GM21529 (cell line): ENCODE measurements around the gene SPTBN1.

Experiments used
- ATAC-seq: cut with Tn5 transposase; IDR thresholded peaks from one replicate; pipeline ENCODE4 v1.9.1; 2021; ENCODE audit not compliant: unreplicated experiment

The SPTBN1 gene

DNA sequence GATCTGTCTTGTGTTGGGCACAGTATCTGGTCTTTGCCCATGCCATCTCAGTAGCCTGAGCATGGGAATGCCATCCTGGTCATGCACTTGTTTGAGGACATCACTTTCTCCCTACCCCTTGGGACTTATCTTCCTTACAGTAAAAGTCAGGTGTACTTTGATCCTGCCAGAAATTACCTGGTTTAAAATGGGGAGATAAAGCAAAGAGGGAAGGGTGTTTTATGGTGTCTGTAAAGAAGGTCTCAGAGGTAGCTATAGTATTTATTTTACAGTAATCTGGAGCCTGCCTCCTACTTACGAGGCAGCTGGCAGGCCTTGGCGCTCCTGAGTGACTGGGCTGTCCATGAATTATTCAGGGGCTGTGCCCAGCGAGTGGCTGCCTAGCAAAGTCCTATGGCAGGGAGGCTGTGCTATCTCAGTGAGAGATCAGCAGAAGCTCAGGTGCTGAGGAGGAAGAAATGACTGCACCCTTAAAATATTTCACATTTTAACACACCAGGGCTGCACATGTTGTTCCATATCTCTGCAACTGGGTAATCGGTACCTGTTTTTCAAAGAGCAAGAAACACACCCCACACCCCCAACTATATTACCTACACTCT lies 93.9 kb downstream of the SPTBN1 start:
- ATAC-seq, result no peak

DNA sequence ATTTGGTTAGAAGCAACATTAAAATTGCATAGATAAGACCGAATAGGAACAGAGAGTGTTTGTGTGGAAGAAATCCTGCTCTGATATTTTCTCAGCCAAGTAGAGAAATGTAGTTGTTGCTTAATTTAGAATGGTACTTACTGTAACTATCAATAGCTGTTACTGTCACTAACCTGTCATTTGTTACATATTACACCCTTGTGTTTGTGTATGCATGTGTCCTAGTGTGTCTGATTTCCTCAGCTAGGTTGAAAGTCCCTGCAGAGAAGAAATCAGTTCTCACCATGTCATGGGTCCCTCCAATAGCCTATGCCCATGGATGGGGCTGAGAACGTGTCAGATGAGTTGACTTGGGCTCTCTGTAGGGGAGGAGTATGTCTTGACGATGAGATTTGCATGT lies 94.4 kb downstream of the SPTBN1 start:
- ATAC-seq, result no peak

DNA sequence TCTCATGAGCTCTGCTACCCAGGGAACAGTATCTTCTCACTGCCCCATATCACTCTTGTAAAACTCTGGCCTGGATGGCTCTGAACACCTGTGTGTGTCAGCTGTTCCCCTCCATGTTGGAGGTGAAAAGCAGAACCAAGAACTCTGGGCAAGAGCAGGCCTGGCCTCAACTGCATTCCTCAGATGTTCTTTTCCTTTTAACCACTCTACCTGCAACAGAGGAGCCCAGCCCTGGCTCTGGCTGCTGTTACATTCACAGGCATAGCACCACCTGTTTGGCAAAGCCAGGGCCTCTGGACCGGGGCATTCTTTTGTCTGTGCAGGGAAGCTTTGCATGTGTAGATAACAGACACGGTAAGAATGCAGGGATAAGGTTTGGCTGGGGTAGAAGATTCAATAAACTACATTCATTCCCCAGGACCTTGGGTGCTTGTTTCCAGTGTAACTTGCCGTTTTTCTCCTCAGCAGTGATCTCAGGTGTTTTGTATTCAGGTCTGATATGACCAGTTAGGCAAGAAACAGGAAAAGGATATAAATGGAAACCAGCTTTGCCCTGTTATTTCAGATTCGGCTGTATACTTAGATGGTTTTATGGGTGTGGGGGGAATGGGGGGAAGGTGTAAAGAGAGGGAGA lies 95.1 kb downstream of the SPTBN1 start:
- peak; percentile 63 for ATAC-seq

DNA sequence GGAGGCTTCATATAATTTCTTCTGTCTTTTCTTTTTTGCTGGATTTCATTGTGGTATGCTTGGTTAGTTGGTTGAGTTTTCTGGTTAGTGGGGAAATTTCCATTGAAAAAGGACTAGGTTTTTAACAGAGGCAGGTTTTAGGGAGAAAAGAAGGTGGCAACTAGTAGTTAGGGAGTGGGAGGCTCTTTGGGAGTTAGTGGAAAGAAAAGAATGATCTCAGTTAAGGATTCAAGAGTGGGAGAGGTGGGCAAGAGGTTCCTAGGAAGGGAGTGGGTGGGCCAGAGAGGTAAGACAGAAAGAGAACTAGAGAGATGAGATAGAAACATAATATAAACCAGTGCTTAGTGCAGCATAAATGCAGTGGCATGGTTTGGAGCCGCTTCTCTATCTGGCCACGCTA lies 96.9 kb downstream of the SPTBN1 start:
- no peak for ATAC-seq

- no peak for ATAC-seq
Measured at GRCh38 chr2:54553775-54554174, 97.6 kb downstream of the SPTBN1 start.

GRCh38 chr2:54555318-54555837 lies 99.3 kb downstream of the SPTBN1 start:
- ATAC-seq, result no peak

DNA sequence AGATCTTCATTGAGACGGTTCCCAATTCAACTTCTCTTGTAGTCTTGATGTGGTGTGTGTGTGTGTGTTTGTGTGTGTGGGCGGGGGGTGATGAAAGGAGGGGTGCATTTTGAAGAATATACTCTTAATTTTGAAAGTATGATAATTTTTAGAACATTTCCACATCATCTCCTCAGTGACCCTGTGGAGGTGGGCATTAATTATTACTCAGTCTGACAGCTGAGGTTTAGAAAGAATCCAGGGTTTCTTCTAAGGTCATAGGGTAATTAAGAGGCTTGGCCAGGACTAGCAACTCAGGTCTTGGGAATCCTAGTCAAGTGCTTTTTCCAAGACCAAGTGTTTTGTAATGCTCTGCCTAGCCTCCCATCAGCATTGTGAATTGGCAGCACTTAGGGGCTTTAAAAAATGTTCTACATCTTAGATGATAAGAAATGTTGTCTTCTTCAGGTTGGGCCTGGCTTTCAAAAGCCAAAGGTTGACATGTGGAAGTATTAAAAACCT lies 100.5 kb downstream of the SPTBN1 start:
- no peak for ATAC-seq

DNA sequence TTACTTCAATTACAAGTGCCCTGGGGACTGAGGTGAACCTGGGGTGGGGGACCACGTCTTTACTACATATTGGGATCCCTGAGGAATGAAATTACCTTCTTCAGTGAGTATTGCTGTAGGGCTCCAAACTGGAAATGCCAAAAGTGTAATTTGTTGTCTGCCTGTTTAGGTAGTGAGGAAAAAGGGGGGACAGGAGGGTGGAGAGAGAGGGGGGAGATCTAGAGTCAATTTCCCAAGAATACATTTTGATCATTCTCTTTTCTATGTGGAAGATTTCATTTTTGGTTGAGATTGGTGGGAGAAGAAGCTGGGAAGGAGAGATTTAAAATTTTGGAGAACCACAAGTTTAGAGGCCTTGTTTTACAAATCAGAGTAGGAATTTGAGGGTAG lies 101.1 kb downstream of the SPTBN1 start:
- no peak for ATAC-seq

DNA sequence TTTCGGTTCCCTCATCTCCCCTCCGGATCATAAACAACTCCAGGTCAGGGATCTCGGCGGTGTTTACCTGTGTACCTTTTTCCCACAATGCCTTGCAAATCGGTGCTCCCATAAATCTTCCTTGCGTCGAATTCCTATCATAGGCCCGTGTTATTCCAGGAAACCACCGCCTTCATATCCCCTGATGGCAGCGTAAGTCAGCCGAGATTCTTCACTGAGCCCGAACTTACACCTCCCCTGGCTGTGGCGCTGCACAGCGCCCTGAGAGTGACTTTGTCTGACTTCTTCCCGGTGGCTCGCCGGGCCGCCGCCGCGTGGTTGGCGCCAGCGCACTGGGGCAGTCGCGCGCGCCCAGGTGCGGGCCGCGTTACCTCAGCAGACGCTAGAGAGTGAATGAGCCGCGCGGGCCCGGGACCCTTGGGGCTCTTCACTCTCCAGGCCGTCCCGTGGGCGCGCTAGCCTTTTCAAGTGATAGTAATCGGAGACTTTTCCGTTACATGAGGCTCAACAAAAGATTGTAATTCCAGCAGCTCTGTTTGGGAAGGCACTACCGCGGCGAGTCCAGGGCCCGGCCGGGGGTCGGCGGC lies 101.6 kb downstream of the SPTBN1 start:
- peak; percentile 46 for ATAC-seq

DNA sequence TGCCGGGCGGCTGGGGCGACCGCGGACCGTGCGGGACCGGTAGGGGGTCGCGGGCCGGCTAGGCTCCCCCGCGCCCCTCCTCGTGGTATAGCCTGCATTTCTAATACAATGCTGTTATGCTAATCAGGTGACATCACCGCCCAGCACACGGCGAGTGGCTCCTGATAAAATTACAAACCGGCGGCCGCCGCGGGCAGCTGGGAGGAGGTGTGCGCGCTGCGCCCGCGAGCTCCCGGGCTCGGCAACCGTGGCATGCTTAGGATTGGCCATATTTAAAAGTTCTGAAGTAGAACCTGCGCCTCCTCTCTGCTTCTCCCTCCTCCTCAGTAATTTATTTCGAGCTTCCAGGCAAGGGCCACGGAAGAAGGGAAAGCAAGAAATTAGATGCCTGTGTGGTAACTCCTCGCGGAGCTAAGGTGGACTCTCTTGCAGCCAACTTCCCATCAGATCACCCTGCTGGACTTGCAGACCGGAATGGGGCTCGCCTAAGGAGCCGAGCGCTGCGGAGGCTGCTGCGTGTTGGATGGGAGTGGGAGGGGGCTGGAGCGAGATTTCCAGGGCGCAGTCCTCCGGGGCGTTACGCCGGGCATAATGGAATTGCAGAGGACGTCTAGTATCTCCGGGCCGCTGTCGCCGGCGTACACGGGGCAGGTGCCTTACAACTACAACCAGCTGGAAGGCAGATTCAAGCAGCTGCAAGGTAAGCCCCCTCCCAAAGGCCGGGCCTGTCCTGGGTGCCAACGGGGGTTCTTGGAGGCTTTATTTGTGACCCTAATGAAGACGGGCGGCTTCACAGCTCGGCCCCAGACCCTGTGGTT lies 102.3 kb downstream of the SPTBN1 start:
- peak; percentile 48 for ATAC-seq

DNA sequence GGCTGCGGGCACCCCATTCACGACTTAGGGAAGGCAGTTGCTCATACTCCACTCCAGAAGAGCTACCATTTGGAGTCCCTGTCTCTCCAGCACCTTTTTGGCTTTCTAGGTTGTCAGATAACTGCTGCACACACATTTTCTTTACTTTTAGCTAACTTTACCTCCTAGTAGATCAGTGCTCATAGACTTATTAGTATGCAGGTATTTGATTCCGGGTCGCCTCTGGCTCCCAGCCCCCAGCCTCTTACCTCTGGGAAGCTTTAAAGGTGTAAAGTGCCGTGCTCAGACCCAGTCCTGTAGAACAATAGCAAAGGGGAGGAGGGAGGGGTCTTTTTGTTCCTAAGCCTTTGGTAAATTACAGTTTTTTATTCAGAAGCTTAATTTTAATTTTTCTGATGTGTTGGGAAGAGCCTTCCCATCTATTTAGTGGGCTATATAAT lies 102.9 kb downstream of the SPTBN1 start:
- no peak for ATAC-seq

GRCh38 chr2:54559593-54560145 lies 103.5 kb downstream of the SPTBN1 start:
- no peak for ATAC-seq

DNA sequence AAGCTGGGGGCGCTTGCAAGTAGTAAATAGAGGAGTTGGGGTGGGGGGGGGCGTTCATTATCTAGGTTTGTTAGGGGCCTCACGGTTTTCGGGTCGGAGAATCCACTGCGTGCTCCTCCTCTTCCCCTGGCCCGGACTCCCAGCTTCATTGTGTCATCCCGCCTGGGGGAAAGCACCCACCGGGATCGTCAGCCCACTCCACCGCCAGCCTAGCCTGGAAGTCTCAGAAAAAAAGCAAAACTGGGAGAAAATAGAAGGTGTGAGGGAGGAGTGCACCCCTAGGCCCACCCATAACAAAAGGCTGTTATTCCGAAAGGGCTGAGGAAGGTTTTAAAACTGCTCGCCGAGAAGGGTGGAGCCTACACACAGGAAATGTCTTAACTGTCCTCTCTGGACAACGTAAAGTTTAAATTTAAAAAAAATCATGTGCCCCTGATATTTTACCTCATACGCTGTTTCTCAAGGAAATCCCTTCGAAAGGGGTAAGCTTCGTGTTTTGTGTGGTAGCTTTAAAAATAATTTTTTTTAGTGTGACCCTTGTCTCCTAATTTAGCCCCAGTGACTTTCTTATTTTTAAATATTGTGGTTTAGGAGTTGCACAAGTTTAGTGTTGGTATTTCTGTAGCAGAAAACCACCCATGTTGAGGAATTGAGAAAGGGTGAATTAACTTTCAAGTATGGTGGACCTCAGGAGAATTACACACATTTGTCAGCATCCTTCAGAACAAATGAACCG lies 104.2 kb downstream of the SPTBN1 start:
- ATAC-seq, result peak; percentile 50

DNA sequence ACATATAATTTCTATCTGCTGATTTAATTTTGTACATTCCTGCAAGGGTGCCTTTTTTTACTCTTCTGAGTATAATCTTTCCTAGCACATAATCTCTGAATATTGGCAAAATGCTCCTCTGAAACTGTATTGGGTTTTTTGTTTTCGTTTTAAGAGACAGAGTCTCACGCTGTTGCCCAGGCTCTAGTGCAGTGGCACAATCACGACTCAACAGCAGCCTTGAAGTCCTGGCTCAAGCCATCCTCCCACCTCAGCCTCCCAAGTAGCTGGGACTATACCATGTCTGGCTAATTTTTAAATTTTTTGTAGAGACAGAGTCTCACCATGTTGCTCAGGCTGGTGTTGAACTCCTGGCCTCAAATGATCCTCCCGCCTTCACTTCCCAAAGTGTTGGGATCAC lies 104.9 kb downstream of the SPTBN1 start:
- no peak for ATAC-seq

- ATAC-seq, result no peak
Measured at GRCh38 chr2:54564439-54564838, 108.3 kb downstream of the SPTBN1 start.

DNA sequence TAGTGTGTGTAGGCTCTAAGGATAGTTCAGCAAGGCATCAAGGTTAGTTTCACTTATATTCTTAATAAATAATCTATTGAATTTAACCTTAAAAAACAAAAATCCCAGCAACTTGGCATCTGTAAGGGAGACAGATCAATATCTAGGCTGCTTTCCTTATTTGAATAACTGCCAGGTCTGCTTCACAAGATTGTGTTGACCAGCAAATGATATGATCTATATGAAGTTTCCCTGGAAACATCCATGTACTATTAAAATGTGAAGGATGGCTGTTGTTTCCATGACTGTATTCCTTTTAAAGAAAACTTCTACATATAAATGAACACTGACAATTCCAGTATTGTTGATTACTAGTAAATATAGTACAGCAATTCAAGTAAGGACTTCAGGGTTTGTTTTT lies 109.4 kb downstream of the SPTBN1 start:
- no peak for ATAC-seq

DNA sequence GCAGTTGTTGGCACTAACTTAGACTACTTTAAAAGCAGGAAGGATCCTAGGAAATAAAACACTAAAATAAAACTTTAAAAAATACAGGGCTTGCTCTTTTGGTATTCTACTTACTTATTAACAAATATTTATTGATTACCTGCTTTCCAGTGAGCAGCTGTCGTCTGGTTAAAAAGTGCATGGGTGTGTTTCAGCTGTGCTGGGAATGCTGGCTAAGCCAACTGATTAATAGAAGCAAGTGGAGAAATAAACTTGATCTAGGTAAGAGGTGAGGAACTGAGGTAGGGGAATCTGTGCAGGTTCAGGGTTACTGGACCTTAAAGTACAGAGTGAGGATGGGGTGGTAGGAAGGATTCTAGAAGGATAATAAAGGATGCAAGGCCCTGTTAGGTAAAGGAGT lies 110.8 kb downstream of the SPTBN1 start:
- no peak for ATAC-seq

DNA sequence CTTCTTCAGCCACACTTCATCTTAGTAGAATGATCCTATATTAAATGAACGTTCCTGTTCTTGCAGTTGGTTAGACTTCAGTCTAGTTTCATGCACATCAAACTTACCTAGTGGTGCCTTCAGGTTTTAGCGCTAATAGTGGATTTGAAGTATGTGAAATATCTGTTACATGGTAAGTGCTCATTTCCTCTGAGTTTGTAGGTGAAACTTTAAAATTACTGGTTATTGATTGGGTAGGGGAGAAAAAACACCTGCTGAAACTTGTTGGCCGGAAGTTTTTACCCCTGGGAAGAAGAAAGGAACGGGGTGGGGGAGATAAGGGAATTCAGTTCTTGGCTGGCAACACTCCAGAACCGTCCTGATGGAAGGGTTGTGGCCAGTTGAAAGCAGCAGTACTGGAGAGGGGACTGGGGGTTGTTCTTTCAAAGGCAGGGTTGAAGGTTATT lies 112.8 kb downstream of the SPTBN1 start:
- ATAC-seq, result peak; percentile 31

DNA sequence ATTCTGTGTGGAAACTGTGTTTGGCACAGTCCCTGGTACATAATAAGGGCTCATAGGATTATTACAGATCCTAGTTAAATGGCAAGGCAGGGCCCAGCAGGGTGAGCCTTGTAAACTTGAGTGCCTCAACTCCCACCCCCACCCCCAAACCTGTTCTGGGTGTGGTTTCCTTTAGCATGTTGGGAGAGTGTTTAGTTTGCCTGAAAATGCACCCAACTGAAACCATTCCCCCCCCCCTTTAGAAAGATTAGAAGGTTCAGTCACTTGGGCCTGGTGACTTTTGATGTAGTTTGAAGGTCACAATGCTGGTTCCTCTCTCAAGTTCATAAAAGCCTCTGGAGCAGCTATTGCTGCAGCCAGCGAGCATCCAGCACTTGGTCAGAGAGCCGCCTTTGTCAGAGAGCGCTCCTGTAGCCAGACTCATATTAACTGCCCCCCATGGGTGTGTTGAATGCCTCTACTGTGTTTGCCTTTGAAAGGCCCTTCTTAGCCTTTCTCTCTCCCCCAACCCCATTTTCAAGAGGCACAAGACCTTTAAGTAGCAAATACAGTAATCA lies 113.7 kb downstream of the SPTBN1 start:
- peak; percentile 18 for ATAC-seq

- ATAC-seq, result no peak
Measured at GRCh38 chr2:54570321-54570855, 114.3 kb downstream of the SPTBN1 start.
